Muscle of back (tissue), 11 donors: ENCODE results near the gene TRIM74. TPM values are rescaled to one million over a fixed set of nuclear protein-coding genes. Genes with fewer than 3 reads are reported as not detected.
"Not testable (repeated sequence)": the region's sequence is repeated elsewhere in the genome, so short reads cannot be mapped to it uniquely, and the experiment has no call there.

Source experiments
- DNase-seq, 3 donors: peaks; one replicate each; pipeline versions ENCODE4 v3.0.0 to v3.0.0-alpha.2; 2013
- polyA plus RNA-seq, 10 donors: library from polyadenylated mRNA; unstranded; fragments of 120-200 nt; gene quantifications; one replicate each; pipeline ENCODE4 v1.2.1, GENCODE V29; 2013; ENCODE audit not compliant: insufficient read length in 10 of 10

Gene TRIM74
- polyA plus RNA-seq, 10 donors: 0.22 to 1.1 (median 0.59) TPM; not detected in 1

- DNase-seq: not testable (repeated sequence)
These were observed 57.9 kb downstream of the TRIM74 start for GRCh38 chr7:72911395-72911794.

Other genes with a start within 250 kb of the TRIM74 start
- gene TYW1B, start 141.3 kb downstream of the TRIM74 start, polyA plus RNA-seq: 10 to 100 TPM in 1 of 10 donors, 1 to 10 TPM in 9; 4.3 to 13.3 (median 5.4) TPM
- gene POM121, start 44.4 kb downstream of the TRIM74 start, polyA plus RNA-seq: 10 to 100 TPM; 26.9 to 32.8 (median 28.7) TPM
- under 1 TPM; 0.10 to 0.55 (median 0.13) TPM for gene SPDYE8, start 60.3 kb upstream of the TRIM74 start, polyA plus RNA-seq
- under 1 TPM; 0.10 to 0.55 (median 0.13) TPM for gene SPDYE11, start 88.4 kb upstream of the TRIM74 start, polyA plus RNA-seq
- under 1 TPM; 0.10 to 0.55 (median 0.13) TPM for gene SPDYE9, start 116.6 kb upstream of the TRIM74 start, polyA plus RNA-seq